ENCODE measurements around the gene ELMO1. TPM values are rescaled to one million over a fixed set of nuclear protein-coding genes. Genes with fewer than 3 reads are reported as not detected.

The ELMO1 gene
- total and polyA plus RNA-seq, 2 of the 13 experiments (the other 11 are each of a cell fraction or from before 2014, with no cell fraction given), result 0.11 to 0.17 TPM

GRCh38 chr7:36984041-36984521 is 464.6 kb downstream of the ELMO1 start (continued):
- TF ChIP-seq HNRNPLL (IDR thresholded peaks at IDR 0.05; ENCODE audit: low read depth, low read length, poor library complexity, severe bottlenecking), result no peak
- no peak for TF ChIP-seq PRDM10 (CRISPR knock-in tag; IDR thresholded peaks at IDR 0.05; ENCODE audit: low read depth)
- no peak for TF ChIP-seq SNRNP70 (IDR thresholded peaks at IDR 0.05; ENCODE audit: low read depth, low read length)
- TF ChIP-seq ATAD3A (CRISPR knock-in tag; IDR thresholded peaks at IDR 0.05), result no peak
- TF ChIP-seq KDM1A (CRISPR knock-in tag; IDR thresholded peaks at IDR 0.05), result no peak
- TF ChIP-seq ZNF652 (CRISPR knock-in tag; IDR thresholded peaks at IDR 0.05; ENCODE audit: borderline replicate concordance, low read depth), result no peak
- TF ChIP-seq KLF12 (CRISPR knock-in tag; IDR thresholded peaks at IDR 0.05; ENCODE audit: borderline replicate concordance), result no peak
- no peak for TF ChIP-seq ZFP36L1 (CRISPR knock-in tag; IDR thresholded peaks at IDR 0.05)
- TF ChIP-seq BORCS8-MEF2B (CRISPR knock-in tag; IDR thresholded peaks at IDR 0.05), result no peak
- TF ChIP-seq KDM5B (CRISPR knock-in tag; IDR thresholded peaks at IDR 0.05; ENCODE audit: borderline replicate concordance), result no peak
- no peak for TF ChIP-seq NR0B2 (CRISPR knock-in tag; IDR thresholded peaks at IDR 0.05)
- TF ChIP-seq ZNF615 (CRISPR knock-in tag; IDR thresholded peaks at IDR 0.05; ENCODE audit: borderline replicate concordance), result 0 out of 2 replicates have a peak, but pooled peaks have one; percentile 45
- TF ChIP-seq TFAP4 (IDR thresholded peaks at IDR 0.05; ENCODE audit: borderline replicate concordance, low read depth), result peak; percentile 65; the same call in 1 of the 2 replicates
- no peak for TF ChIP-seq ZNF205 (CRISPR knock-in tag; IDR thresholded peaks at IDR 0.05)
- no peak for TF ChIP-seq BRD4 (CRISPR knock-in tag; IDR thresholded peaks at IDR 0.05)
- TF ChIP-seq MLXIP (CRISPR knock-in tag; IDR thresholded peaks at IDR 0.05; ENCODE audit: borderline replicate concordance), result no peak
- TF ChIP-seq ZNF576 (CRISPR knock-in tag; IDR thresholded peaks at IDR 0.05), result no peak
- TF ChIP-seq MAZ (IDR thresholded peaks at IDR 0.05; ENCODE audit: borderline replicate concordance, low read depth, low read length), result no peak
- no peak for TF ChIP-seq MAZ (CRISPR knock-in tag; IDR thresholded peaks at IDR 0.05; ENCODE audit: low read depth)
- TF ChIP-seq ZMYM2 (CRISPR knock-in tag; IDR thresholded peaks at IDR 0.05), result no peak

Data from HepG2 (cell line).